SU-DHL-6 (cell line): ENCODE measurements around the gene PNMT.

Experiments
- CTCF ChIP-seq: fragments of 200-600 bp; sonication (generic); IDR thresholded peaks from one replicate; pipeline ENCODE4 v1.5.1; 2017; ENCODE audit warnings: antibody characterized with exemption, mild to moderate bottlenecking, low read length, moderate library complexity; ENCODE audit not compliant: insufficient read depth, poor library complexity, severe bottlenecking
- EZH2phosphoT487 ChIP-seq: fragments of 200-600 bp; sonication (generic), shearing (Covaris generic); conservative IDR thresholded peaks from 2 replicates; pipeline ENCODE4 v1.6.1; 2018; ENCODE audit warnings: mild to moderate bottlenecking, antibody characterized with exemption, low read length, moderate library complexity, mixed read lengths

DNA sequence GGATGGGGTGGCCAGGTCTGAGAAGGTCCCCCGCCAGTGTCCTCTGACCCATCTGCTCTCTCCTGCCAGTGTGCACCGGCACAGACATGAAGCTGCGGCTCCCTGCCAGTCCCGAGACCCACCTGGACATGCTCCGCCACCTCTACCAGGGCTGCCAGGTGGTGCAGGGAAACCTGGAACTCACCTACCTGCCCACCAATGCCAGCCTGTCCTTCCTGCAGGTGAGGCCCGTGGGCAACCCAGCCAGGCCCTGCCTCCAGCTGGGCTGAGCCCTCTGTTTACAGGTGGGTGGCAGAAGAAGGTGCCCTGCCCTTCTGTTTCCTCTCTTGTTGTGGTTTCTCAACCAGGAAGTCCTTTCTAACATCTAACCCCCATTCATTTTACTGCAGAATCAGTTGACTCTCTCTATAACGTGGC, 38.7 kb downstream of the PNMT start:
- TF ChIP-seq CTCF: no peak
- no peak for TF ChIP-seq EZH2phosphoT487
